Fibroblast of lung (primary cell): Measurements from ENCODE around the gene TSHZ2. TPM values are rescaled to one million over a fixed set of nuclear protein-coding genes. Genes with fewer than 3 reads are reported as not detected.

Source experiments
- DNase-seq, 2 donors: peaks; one replicate each; pipeline versions ENCODE4 v3.0.0 to v3.0.0-alpha.2; 2010; ENCODE audit warnings: low read depth in 2 of 2
- H2AFZ ChIP-seq: 2 replicates; pipeline ENCODE4 v1.5.1; 2012; ENCODE audit warnings: low read length, control low read depth, inconsistent platforms
- H3K27ac ChIP-seq: 2 replicates; pipeline ENCODE4 v1.5.1; 2011; ENCODE audit warnings: low read length, control low read depth; ENCODE audit not compliant: insufficient read depth
- H3K27me3 ChIP-seq: 2 replicates; pipeline ENCODE4 v1.5.1; 2011; ENCODE audit warnings: mild to moderate bottlenecking, low read length; ENCODE audit not compliant: control insufficient read depth, insufficient read depth
- H3K36me3 ChIP-seq: 2 replicates; pipeline ENCODE4 v1.5.1; 2011; ENCODE audit warnings: low read length; ENCODE audit not compliant: control insufficient read depth, insufficient read depth
- H3K4me1 ChIP-seq: 2 replicates; pipeline ENCODE4 v1.5.1; 2011; ENCODE audit warnings: low read length; ENCODE audit not compliant: control insufficient read depth, insufficient read depth; ENCODE audit errors: extremely low read depth
- H3K4me2 ChIP-seq: 2 replicates; pipeline ENCODE4 v1.5.1; 2011; ENCODE audit warnings: low read length, control low read depth; ENCODE audit not compliant: insufficient read depth; ENCODE audit errors: extremely low read depth
- H3K4me3 ChIP-seq, 4 experiments: fragments of 200-600 bp in 1 of 4; sonication (generic) in 1 of 4; replicated peaks in 1 of 4; 2 replicates each; pipeline ENCODE4 v1.5.1; 2011 to 2016; ENCODE audit warnings: low read length in 4 of 4, low read depth in 3 of 4, mild to moderate bottlenecking in 3 of 4, control low read depth in 2 of 4, inconsistent platforms in 1 of 4, mixed read lengths in 1 of 4; ENCODE audit not compliant: insufficient read depth in 1 of 4; ENCODE audit errors: control extremely low read depth in 1 of 4
- H3K79me2 ChIP-seq: 2 replicates; pipeline ENCODE4 v1.5.1; 2012; ENCODE audit warnings: mild to moderate bottlenecking, low read length, inconsistent platforms; ENCODE audit not compliant: control insufficient read depth, insufficient read depth
- H3K9ac ChIP-seq: 2 replicates; pipeline ENCODE4 v1.5.1; 2011; ENCODE audit warnings: mild to moderate bottlenecking, low read length, control low read depth; ENCODE audit not compliant: insufficient read depth
- H3K9me3 ChIP-seq: 2 replicates; pipeline ENCODE4 v1.5.1; 2012; ENCODE audit warnings: low read depth, low read length; ENCODE audit not compliant: control insufficient read depth, insufficient read depth
- H4K20me1 ChIP-seq: 2 replicates; pipeline ENCODE4 v1.5.1; 2011; ENCODE audit warnings: low read length; ENCODE audit not compliant: control insufficient read depth, insufficient read depth; ENCODE audit errors: extremely low read depth
- CTCF ChIP-seq, 2 donors: IDR thresholded peaks in 1 of 2; conservative IDR thresholded peaks in 1 of 2; 1 replicate in 1 of 2; 2 replicates in 1 of 2; pipeline ENCODE4 v1.5.1; 2011 to 2012; ENCODE audit warnings: low read length in 2 of 2, control low read depth in 1 of 2, inconsistent platforms in 1 of 2, low read depth in 1 of 2, mild to moderate bottlenecking in 1 of 2
- EZH2 ChIP-seq: IDR thresholded peaks from 2 replicates; pipeline ENCODE4 v1.5.1; 2012; ENCODE audit warnings: low read length, control low read depth, mild to moderate bottlenecking; ENCODE audit errors: missing control alignments
- polyA plus RNA-seq, 2 donors: library from polyadenylated mRNA; depleted of rRNA in 1 of 2; stranded (reverse) in 1 of 2; unstranded in 1 of 2; fragments of >200 nt; gene quantifications; 2 replicates each; pipeline ENCODE4 v1.2.1, GENCODE V29; 2011 to 2012; ENCODE audit warnings: missing spikeins in 1 of 2
- total RNA-seq: library from RNA; depleted of rRNA; stranded (reverse); fragments of >200 nt; gene quantifications from 2 replicates; pipeline ENCODE4 v1.2.1, GENCODE V29; 2014

TSHZ2 gene
- total and polyA plus RNA-seq, 2 donors (not counting 1 experiment from before 2014, with no cell fraction given) = 0.15 to 2.6 TPM

- Histone ChIP-seq H3K36me3 (no peaks in the 10 kb centered on the region), H3K4me2 (no peak overlapping the region), H3K4me1 (no peaks in the 10 kb centered on the region), H4K20me1 (no peaks in the 10 kb centered on the region), H3K27ac (no peak overlapping the region), H2AFZ (no peak overlapping the region), H3K9ac (no peak overlapping the region), H3K9me3 (no peaks in the 10 kb centered on the region), H3K79me2 (no peaks in the 10 kb centered on the region), H3K27me3 (no peaks in the 10 kb centered on the region), H3K4me3 (no peak overlapping the region)
- no peak for TF ChIP-seq EZH2
- no peak for TF ChIP-seq CTCF (conservative IDR thresholded peaks at IDR 0.05 in 1 of 2, IDR thresholded peaks at IDR 0.05 in 1 of 2; ENCODE audit: low read depth in 1 of 2, low read length in 2 of 2)
- DNase-seq = no peak
Observed at GRCh38 chr20:53425481-53425880, 453.3 kb downstream of the TSHZ2 start.

GRCh38 chr20:53425941-53426340 lies 453.8 kb downstream of the TSHZ2 start:
- no peaks in the 10 kb centered on the region for H3K9me3 ChIP-seq
- no peaks in the 10 kb centered on the region for H3K79me2 ChIP-seq
- no peaks in the 10 kb centered on the region for H3K36me3 ChIP-seq
- H3K4me1 ChIP-seq = no peaks in the 10 kb centered on the region
- H2AFZ ChIP-seq = no peak overlapping the region
- H3K9ac ChIP-seq = no peak overlapping the region
- DNase-seq = no peak
- H3K4me2 ChIP-seq = no peak overlapping the region
- H3K4me3 ChIP-seq = no peak overlapping the region
- no peaks in the 10 kb centered on the region for H3K27me3 ChIP-seq
- TF ChIP-seq CTCF (conservative IDR thresholded peaks at IDR 0.05 in 1 of 2, IDR thresholded peaks at IDR 0.05 in 1 of 2; ENCODE audit: low read depth in 1 of 2, low read length in 2 of 2) = no peak
- TF ChIP-seq EZH2 = no peak
- H4K20me1 ChIP-seq = no peaks in the 10 kb centered on the region
- H3K27ac ChIP-seq = no peak overlapping the region

GRCh38 chr20:53426766-53427312 lies 454.7 kb downstream of the TSHZ2 start:
- Histone ChIP-seq H3K4me2 (no peak overlapping the region), H3K36me3 (no peaks in the 10 kb centered on the region), H4K20me1 (no peaks in the 10 kb centered on the region), H3K27me3 (no peaks in the 10 kb centered on the region), H3K79me2 (no peaks in the 10 kb centered on the region), H3K4me3 (no peak overlapping the region), H2AFZ (no peak overlapping the region), H3K9me3 (no peaks in the 10 kb centered on the region), H3K4me1 (no peaks in the 10 kb centered on the region), H3K9ac (no peak overlapping the region), H3K27ac (no peak overlapping the region)
- no peak for DNase-seq
- TF ChIP-seq CTCF (conservative IDR thresholded peaks at IDR 0.05 in 1 of 2, IDR thresholded peaks at IDR 0.05 in 1 of 2; ENCODE audit: low read depth in 1 of 2, low read length in 2 of 2) = no peak
- no peak for TF ChIP-seq EZH2
